SK-N-SH treated with all-trans-retinoic acid at 6 μM for 48 hours (cell line): ENCODE measurements around the gene PCBP3.
A peak's percentile ranks its signal among the peaks of the same experiment; 100 is the strongest.

Source experiments
- ATAC-seq: fragments of 200-7000 bp; cut with Tn5 transposase; 3 replicates; pipeline ENCODE4 v1.9.1; 2020; ENCODE audit warnings: mild to moderate bottlenecking, moderate library complexity
- ARNTL ChIP-seq: fragments of 450-650 bp; formaldehyde crosslinking; IDR thresholded peaks from 2 replicates; pipeline ENCODE4 v1.5.0; 2020; ENCODE audit warnings: low read depth, mild to moderate bottlenecking, moderate library complexity, borderline replicate concordance
- BACH2 ChIP-seq: fragments of 250-450 bp; sonication (Bioruptor Pico); IDR thresholded peaks from 2 replicates; pipeline ENCODE4 v1.9.0; 2021; ENCODE audit warnings: mild to moderate bottlenecking, borderline replicate concordance
- CSDC2 ChIP-seq: fragments of 250-450 bp; sonication (Bioruptor Pico); IDR thresholded peaks from 2 replicates; pipeline ENCODE4 v1.5.0; 2020; ENCODE audit warnings: mild to moderate bottlenecking, moderate library complexity
- CSRNP3 ChIP-seq: fragments of 250-450 bp; sonication (Bioruptor Pico); IDR thresholded peaks from 2 replicates; pipeline ENCODE4 v1.5.1; 2021; ENCODE audit warnings: mild to moderate bottlenecking, moderate library complexity
- ESRRG ChIP-seq: fragments of 250-450 bp; sonication (Bioruptor Pico); IDR thresholded peaks from 2 replicates; pipeline ENCODE4 v1.6.1; 2021; ENCODE audit warnings: mild to moderate bottlenecking
- GLIS3 ChIP-seq: fragments of 250-450 bp; sonication (Bioruptor Pico); IDR thresholded peaks from 2 replicates; pipeline ENCODE4 v1.5.0; 2020; ENCODE audit warnings: mild to moderate bottlenecking, moderate library complexity
- ISL1 ChIP-seq: fragments of 250-450 bp; sonication (Bioruptor Pico); IDR thresholded peaks from 2 replicates; pipeline ENCODE4 v2.1.2; 2022; ENCODE audit warnings: mild to moderate bottlenecking, moderate library complexity
- OSR1 ChIP-seq: fragments of 250-450 bp; sonication (Bioruptor Pico); IDR thresholded peaks from 2 replicates; pipeline ENCODE4 v1.8.0; 2022; ENCODE audit warnings: moderate library complexity, mild to moderate bottlenecking, inconsistent platforms
- RARB ChIP-seq: fragments of 250-450 bp; sonication (Bioruptor Pico); IDR thresholded peaks from 2 replicates; pipeline ENCODE4 v1.8.0; 2021; ENCODE audit warnings: mild to moderate bottlenecking, moderate library complexity
- SNAI2 ChIP-seq: fragments of 250-450 bp; sonication (Bioruptor Pico); IDR thresholded peaks from 2 replicates; pipeline ENCODE4 v1.5.0; 2020; ENCODE audit warnings: mild to moderate bottlenecking, moderate library complexity
- TCF4 ChIP-seq: fragments of 250-450 bp; sonication (Bioruptor Pico); IDR thresholded peaks from 2 replicates; pipeline ENCODE4 v1.8.0; 2021; ENCODE audit warnings: mild to moderate bottlenecking, moderate library complexity, borderline replicate concordance
- TOX ChIP-seq: fragments of 250-450 bp; sonication (Bioruptor Pico); IDR thresholded peaks from 2 replicates; pipeline ENCODE4 v1.8.0; 2021; ENCODE audit warnings: mild to moderate bottlenecking, moderate library complexity, borderline replicate concordance
- TSHZ2 ChIP-seq: fragments of 250-450 bp; sonication (Bioruptor Pico); IDR thresholded peaks from 2 replicates; pipeline ENCODE4 v1.5.0; 2020; ENCODE audit warnings: mild to moderate bottlenecking, moderate library complexity
- ZC3H10 ChIP-seq: fragments of 250-450 bp; sonication (Bioruptor Pico); IDR thresholded peaks from 2 replicates; pipeline ENCODE4 v1.5.1; 2021; ENCODE audit warnings: mild to moderate bottlenecking, moderate library complexity
- ZFP30 ChIP-seq: fragments of 450-650 bp; formaldehyde crosslinking; IDR thresholded peaks from 2 replicates; pipeline ENCODE4 v1.5.0; 2022; ENCODE audit warnings: mild to moderate bottlenecking, moderate library complexity
- ZNF8 ChIP-seq: fragments of 450-650 bp; formaldehyde crosslinking; IDR thresholded peaks from 2 replicates; pipeline ENCODE4 v1.5.0; 2020; ENCODE audit warnings: mild to moderate bottlenecking, moderate library complexity
- TF ChIP-seq, protein P1 (sequence below): fragments of 250-450 bp; sonication (Bioruptor Pico); IDR thresholded peaks from 2 replicates; pipeline ENCODE4 v1.8.0; 2020; ENCODE audit warnings: mild to moderate bottlenecking, moderate library complexity, borderline replicate concordance
- TF ChIP-seq, protein P2 (sequence below): fragments of 250-450 bp; sonication (Bioruptor Pico); IDR thresholded peaks from 2 replicates; pipeline ENCODE4 v1.8.0; 2021; ENCODE audit warnings: low read depth, mild to moderate bottlenecking, moderate library complexity, borderline replicate concordance

Gene PCBP3

DNA sequence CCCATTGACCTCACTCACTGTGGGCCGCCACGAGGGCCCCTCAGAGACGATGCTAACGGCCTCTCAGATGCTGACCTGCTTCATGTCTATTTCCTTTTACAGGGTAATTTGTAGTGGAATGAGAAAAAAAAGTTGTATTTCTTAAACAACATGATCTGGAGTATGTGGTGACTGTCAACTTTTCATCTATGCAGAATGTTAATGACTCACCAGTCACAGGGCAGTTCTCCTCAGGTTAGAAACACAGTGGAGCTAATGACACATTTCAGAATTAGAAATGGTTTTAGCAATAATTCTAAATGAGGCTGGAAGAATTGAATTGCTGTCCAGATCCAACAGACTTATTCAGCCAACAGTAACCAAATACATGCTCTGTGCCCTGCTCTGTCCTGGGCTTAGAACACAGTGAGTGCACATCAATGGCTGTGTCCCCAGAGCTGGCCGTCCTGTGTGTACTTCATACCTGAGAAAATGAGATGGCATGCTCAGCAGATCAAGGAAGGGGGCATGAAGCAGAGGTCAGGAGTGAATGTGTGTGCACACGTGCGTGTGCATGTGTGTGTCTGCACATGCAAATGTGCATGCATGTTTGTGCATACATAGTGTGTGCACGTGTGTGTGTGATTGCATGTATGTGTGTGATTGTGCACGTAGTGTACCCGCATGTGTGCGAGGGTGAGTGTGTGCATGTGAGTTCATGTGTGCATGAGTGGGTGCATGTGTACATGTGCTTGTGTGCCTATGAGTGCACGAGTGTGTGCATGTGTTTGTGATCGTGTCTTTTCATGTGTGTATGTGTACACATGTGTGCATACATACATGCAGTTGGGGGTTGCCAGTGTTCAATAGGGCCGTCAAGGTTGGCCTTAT, 145.3 kb downstream of the PCBP3 start (continued):
- TF ChIP-seq, protein P1, sequence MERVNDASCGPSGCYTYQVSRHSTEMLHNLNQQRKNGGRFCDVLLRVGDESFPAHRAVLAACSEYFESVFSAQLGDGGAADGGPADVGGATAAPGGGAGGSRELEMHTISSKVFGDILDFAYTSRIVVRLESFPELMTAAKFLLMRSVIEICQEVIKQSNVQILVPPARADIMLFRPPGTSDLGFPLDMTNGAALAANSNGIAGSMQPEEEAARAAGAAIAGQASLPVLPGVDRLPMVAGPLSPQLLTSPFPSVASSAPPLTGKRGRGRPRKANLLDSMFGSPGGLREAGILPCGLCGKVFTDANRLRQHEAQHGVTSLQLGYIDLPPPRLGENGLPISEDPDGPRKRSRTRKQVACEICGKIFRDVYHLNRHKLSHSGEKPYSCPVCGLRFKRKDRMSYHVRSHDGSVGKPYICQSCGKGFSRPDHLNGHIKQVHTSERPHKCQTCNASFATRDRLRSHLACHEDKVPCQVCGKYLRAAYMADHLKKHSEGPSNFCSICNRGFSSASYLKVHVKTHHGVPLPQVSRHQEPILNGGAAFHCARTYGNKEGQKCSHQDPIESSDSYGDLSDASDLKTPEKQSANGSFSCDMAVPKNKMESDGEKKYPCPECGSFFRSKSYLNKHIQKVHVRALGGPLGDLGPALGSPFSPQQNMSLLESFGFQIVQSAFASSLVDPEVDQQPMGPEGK (CRISPR knock-in tag): no peak

- TF ChIP-seq TOX (CRISPR knock-in tag) (no peak), TCF4 (no peak), OSR1 (CRISPR knock-in tag) (no peak), ZNF8 (CRISPR knock-in tag) (no peak), ZC3H10 (no peak)
- TF ChIP-seq, protein P1 (CRISPR knock-in tag): no peak
- TF ChIP-seq, all 23 proteins: peak for 0
- no peak for ATAC-seq
These were observed 146.9 kb downstream of the PCBP3 start for GRCh38 chr21:45790427-45790826.

DNA sequence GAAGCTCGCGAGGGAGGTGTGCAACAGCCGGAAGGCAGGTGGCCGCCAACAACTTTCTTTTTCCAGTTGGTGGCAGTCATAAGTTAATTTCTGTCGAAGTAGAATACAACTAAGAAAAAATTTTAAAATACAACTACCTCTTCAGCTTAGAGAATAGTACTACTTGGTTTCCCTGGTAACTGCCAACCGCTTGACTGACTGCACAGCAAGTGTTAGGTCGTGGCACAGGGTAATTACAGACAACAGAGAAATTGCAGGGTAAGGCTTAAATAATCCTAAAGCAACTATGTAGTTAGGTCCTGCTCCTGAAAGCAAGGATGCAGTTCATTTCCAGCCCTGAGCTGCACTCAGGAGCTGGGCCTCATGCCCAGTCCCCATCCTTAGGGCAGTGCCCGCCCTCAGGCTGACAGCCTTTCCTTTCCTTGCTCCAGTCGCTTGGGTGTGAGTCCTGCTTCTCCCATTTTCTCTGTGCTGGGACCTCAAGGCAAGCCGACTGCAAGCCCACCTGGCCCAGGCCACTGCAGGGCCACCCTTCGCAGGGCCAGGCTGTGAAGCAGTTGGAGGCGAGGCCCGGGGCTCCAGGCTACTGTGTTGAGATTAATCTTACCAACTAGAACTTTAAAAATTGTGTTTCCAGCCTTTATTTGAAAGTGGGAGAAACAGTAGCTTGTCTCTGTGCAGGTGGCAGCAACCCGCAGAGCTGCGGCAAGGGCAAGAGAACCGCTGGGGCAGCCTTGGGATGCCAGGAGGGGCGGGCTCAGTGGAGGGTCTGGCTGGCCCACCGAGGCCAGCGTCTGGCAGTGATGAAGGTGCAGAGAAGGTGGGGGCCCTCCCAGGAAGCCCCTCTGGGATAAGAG, 148.3 kb downstream of the PCBP3 start:
- peak; percentile 26; the same call in 1 of the 3 replicates for ATAC-seq
- TF ChIP-seq ZFP30 (CRISPR knock-in tag): no peak
- TF ChIP-seq, all 23 proteins: peak for 0

DNA sequence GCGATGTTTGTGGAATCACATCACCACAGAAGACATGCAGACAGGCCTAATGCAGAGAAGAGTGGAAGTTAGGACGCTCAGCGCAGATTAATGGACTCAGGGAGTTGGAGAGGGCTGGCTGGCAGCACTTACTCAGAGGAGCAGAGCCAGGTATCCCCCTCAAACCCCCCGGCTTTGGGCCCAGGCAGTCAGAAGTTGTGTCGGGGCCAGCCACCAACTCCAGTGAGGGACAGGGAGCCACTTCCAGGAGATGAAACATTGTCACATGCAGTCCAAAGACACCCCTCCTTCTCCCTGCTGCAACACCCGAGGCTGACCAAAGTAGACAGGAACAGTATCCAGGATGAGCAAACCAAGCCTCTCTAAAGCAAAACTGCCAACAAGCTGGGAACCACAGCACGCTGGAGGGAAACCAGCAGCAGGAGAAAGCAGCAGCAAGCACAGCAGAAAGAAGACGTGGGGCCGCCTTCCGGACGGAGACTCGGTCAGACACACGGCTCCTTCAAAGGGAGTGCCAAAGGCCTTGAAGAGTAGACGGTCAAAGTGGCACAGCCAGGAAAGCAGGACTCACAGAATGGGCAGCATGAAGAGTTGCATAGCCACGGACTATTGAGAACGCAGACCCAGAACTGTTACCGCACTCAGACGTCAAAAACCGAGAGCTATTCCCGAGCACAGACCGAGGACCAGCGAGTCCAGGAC, 149.3 kb downstream of the PCBP3 start:
- TF ChIP-seq OSR1 (CRISPR knock-in tag) (no peak), SNAI2 (CRISPR knock-in tag) (no peak), TCF4 (no peak), GLIS3 (CRISPR knock-in tag) (no peak), CSRNP3 (CRISPR knock-in tag) (no peak), ISL1 (CRISPR knock-in tag) (no peak), TOX (CRISPR knock-in tag) (no peak), ZNF8 (CRISPR knock-in tag) (no peak), TSHZ2 (CRISPR knock-in tag) (no peak), BACH2 (CRISPR knock-in tag) (no peak), ESRRG (CRISPR knock-in tag) (no peak), ZFP30 (CRISPR knock-in tag) (no peak), ARNTL (CRISPR knock-in tag) (no peak), RARB (CRISPR knock-in tag) (no peak), ZC3H10 (no peak), CSDC2 (CRISPR knock-in tag) (no peak)
- TF ChIP-seq, protein P1 (CRISPR knock-in tag): no peak
- TF ChIP-seq, protein P2, sequence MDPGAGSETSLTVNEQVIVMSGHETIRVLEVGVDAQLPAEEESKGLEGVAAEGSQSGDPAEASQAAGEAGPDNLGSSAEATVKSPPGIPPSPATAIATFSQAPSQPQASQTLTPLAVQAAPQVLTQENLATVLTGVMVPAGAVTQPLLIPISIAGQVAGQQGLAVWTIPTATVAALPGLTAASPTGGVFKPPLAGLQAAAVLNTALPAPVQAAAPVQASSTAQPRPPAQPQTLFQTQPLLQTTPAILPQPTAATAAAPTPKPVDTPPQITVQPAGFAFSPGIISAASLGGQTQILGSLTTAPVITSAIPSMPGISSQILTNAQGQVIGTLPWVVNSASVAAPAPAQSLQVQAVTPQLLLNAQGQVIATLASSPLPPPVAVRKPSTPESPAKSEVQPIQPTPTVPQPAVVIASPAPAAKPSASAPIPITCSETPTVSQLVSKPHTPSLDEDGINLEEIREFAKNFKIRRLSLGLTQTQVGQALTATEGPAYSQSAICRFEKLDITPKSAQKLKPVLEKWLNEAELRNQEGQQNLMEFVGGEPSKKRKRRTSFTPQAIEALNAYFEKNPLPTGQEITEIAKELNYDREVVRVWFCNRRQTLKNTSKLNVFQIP (CRISPR knock-in tag): no peak
- no peak for ATAC-seq
